ENCODE results near the gene LHX3.
"Not testable (repeated sequence)": the region's sequence is repeated elsewhere in the genome, so short reads cannot be mapped to it uniquely, and the experiment has no call there.

LHX3 gene

GRCh38 chr9:136240941-136241340, 36.0 kb upstream of the LHX3 start:
- no peak for DNase-seq

DNA sequence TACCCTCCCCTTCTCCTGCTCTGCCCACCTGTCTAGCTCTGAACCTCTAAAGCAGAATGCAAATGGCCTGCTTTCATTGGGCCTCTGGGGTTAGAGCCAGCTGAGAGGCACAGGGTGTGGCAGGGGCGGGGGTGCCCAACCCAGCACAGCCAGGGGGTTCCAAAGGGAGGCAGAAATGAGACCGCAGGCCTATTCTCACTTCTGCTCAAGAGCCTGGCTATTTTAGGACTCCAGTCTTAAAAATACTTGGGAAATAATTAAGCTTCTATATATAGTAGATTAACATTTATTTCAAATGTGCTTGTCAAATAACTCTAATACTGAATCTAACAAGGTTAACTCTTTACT, 35.0 kb upstream of the LHX3 start:
- DNase-seq: no peak

- no peak for DNase-seq
Measured at GRCh38 chr9:136239135-136239982, 34.4 kb upstream of the LHX3 start.

GRCh38 chr9:136238342-136238732, 33.4 kb upstream of the LHX3 start:
- DNase-seq: no peak

DNA sequence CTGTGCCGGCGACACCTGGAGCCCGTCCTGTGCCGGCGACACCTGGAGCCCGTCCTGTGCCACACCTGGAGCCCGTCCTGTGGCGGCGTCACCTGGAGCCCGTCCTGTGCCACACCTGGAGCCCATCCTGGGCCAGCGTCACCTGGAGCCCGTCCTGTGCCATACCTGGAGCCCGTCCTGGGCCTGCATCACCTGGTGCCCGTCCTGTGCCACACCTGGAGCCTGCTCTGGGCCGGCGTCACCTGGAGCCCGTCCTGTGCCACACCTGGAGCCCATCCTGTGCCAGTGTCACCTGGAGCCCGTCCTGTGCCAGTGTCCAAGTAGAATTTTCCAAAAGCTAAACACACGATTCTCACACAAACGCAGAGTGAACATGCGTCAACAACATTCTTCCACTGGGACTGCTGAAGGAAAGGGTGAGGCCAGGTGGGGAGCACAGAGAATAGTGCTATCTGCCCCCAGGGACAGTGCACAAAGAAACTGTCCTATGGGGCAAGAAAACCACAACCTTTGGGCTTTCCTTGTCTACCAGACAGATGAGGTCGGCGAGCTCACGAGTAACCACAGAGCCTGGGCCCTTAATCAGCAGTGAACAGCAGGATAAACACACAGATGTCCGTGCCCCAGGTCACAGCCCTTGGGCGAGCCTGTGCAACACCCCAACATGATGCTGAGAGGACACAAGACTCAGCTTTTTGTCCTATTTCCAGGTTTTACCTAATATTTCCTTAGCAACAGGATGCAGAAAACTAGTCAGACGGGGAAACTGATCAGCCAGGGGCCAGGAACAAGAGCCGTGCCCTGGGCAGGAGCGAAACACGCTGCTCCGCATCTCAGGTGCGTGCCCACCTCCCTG, 32.8 kb upstream of the LHX3 start:
- DNase-seq: no peak

GRCh38 chr9:136236471-136237410, 31.8 kb upstream of the LHX3 start:
- not testable (repeated sequence) for DNase-seq

DNA sequence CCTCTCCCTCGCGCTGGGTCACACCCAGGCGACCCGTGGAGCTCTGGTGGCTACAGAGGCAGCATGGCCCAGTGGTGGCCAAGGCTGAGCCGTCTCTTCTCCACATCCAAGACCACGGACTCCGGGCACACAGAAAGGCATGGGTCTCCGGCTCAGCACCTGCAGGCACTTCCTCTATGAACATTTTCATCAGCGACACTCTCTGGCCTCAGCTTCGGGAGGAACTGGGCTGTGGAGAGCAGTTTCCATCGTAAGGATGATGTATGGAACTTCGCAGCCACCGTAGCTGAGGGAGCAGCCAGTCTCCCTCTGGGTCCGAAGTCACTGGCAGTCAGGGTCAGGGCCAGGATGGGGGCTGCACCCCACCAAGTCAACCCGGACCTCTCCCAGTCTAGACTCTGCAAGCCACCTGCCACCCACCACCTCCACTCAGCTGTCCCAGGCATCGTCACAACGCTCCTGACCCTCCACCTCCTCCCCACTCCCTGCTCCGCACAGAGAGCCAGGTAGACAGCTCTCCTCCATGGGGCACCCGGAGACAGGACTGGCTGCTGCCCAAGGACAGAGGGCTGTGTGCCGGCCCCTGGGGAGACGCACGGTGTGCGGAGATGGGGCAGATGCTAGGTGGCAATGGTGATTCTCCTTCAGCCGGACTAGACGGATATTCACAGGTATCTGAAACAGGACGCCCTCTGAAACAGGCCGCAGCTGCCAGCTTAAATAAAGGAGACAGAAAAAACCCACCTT, 31.0 kb upstream of the LHX3 start:
- no peak for DNase-seq

GRCh38 chr9:136235171-136235570, 30.2 kb upstream of the LHX3 start:
- no peak for DNase-seq

DNA sequence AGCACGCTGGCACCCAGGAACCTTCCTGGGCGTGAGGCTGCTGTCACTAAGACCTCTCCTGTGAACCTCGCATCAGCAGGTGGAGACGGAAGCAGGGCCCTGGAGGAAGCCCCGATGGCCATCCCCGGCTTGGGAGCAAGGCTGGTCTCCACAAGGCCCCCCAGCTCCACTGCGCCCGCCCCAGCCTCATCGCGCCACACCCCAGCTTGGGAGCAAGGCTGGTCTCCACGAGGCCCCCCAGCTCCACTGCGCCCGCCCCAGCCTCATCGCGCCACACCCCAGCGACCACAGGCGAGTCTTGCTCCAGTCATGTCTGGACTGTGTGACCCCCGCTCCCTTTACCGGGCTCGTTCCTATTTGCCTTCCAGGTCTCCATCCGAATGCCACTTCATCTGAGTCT, 29.7 kb upstream of the LHX3 start:
- no peak for DNase-seq

- DNase-seq: no peak
Measured at GRCh38 chr9:136233868-136234267, 28.9 kb upstream of the LHX3 start.

GRCh38 chr9:136233411-136233810, 28.5 kb upstream of the LHX3 start:
- no peak for DNase-seq

GRCh38 chr9:136232969-136233368, 28.0 kb upstream of the LHX3 start:
- no peak for DNase-seq

DNA sequence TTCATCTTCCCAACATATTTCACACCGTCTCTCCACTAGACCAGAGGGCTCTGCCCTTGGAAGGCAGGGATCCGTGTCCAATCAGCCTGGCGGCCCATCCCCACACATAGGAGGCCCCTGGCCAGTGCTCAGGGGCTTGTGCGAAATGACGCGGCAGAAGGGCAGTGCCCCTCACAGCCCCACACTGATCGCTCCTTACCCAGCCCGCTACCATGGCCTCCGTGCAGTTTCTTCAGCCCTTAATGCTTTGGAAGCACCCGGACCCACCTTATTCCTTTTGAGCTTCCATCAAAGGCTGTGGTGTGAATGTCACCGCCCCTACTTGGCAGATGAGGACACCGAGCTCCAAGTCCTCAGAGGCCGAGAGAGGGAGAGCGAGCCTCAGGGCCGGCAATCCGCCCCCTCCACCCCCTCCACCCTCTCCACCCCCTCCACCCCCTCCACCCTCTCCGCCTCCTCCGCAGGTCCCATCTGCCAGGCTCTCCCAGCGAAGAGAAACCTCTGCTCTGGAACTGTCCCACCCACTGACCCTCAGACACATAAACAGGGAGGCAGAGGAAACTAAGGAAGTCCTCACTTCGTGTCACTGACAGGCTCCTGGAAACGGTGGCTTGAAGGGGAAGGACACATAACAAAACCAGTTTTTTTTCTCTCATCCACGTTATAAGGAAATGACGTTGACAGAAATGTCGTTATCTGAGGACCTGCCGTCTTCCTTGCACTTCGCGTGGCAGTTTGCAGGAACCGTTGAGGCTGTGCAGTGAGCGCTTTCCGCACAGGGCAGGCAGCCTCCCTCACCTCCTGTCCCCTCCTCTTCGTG, 26.8 kb upstream of the LHX3 start:
- DNase-seq: peak; percentile 22

- DNase-seq: no peak
Measured at GRCh38 chr9:136230773-136231172, 25.8 kb upstream of the LHX3 start.

DNA sequence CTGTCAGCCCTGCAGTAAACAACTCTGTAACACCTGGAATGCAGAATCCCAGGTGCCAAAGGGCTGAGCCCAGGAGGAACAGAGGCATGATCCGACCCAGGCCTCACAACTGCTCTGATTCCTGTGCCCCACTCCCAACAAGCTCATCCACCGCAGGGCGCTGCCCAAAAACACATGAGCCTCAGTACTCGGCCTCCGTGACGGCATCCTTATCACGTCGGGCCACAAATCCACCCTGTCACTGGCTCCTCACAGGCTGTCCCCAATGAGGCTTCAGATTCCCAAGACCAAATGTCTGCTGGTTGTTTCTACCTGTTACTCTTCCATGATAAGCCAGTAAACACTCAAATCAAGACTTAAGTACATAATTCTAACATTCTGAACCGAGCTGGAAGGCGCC, 25.4 kb upstream of the LHX3 start:
- DNase-seq: no peak

- DNase-seq: no peak
Measured at GRCh38 chr9:136229096-136230065, 24.5 kb upstream of the LHX3 start.

- DNase-seq: no peak
Measured at GRCh38 chr9:136228107-136228875, 23.4 kb upstream of the LHX3 start.

GRCh38 chr9:136226680-136227407, 21.9 kb upstream of the LHX3 start:
- DNase-seq: no peak
